HepG2 (cell line): ENCODE measurements around the gene MRPS7. TPM values are rescaled to one million over a fixed set of nuclear protein-coding genes. Genes with fewer than 3 reads are reported as not detected.

Experiments
- ARID2 ChIP-seq: sonication (generic); formaldehyde crosslinking; IDR thresholded peaks from 2 replicates; pipeline ENCODE4 v1.8.1; 2022; ENCODE audit warnings: mild to moderate bottlenecking, missing genetic modification reagents, borderline replicate concordance
- ARNTL ChIP-seq: sonication (generic); formaldehyde crosslinking; IDR thresholded peaks from 2 replicates; pipeline ENCODE4 v1.4.0; 2020; ENCODE audit warnings: mild to moderate bottlenecking, missing genetic modification reagents
- BRCA1 ChIP-seq: sonication (generic); formaldehyde crosslinking; IDR thresholded peaks from 2 replicates; pipeline ENCODE4 v1.4.0; 2020; ENCODE audit warnings: missing genetic modification reagents
- DPF2 ChIP-seq: sonication (generic); formaldehyde crosslinking; IDR thresholded peaks from 2 replicates; pipeline ENCODE4 v1.4.0; 2020; ENCODE audit warnings: mild to moderate bottlenecking, low read depth, missing genetic modification reagents, borderline replicate concordance
- FOXO1 ChIP-seq: sonication (generic); formaldehyde crosslinking; IDR thresholded peaks from 2 replicates; pipeline ENCODE4 v1.4.0; 2020; ENCODE audit warnings: missing genetic modification reagents
- GATAD1 ChIP-seq: IDR thresholded peaks from 2 replicates; pipeline ENCODE4 v1.6.1; 2016; ENCODE audit warnings: missing genetic modification reagents, missing compliant biosample characterization
- HNRNPL ChIP-seq: fragments of 200-400 bp; formaldehyde crosslinking; IDR thresholded peaks from 2 replicates; pipeline ENCODE4 v1.6.1; 2017; ENCODE audit warnings: mild to moderate bottlenecking, low read depth, low read length
- MIER2 ChIP-seq: IDR thresholded peaks from 2 replicates; pipeline ENCODE4 v1.6.1; 2016; ENCODE audit warnings: missing biosample characterization, missing genetic modification reagents
- NFATC3 ChIP-seq: sonication (generic); formaldehyde crosslinking; IDR thresholded peaks from 2 replicates; pipeline ENCODE4 v1.5.1; 2020; ENCODE audit warnings: mild to moderate bottlenecking, missing genetic modification reagents
- NRL ChIP-seq: sonication (generic); formaldehyde crosslinking; IDR thresholded peaks from 2 replicates; pipeline ENCODE4 v1.5.0; 2020; ENCODE audit warnings: missing genetic modification reagents, mild to moderate bottlenecking, moderate library complexity, borderline replicate concordance
- PHF20 ChIP-seq: sonication (generic); formaldehyde crosslinking; IDR thresholded peaks from 2 replicates; pipeline ENCODE4 v1.5.0; 2020; ENCODE audit warnings: mild to moderate bottlenecking, missing genetic modification reagents
- SAP130 ChIP-seq: IDR thresholded peaks from 2 replicates; pipeline ENCODE4 v1.6.1; 2016; ENCODE audit warnings: low read depth
- SKI ChIP-seq: fragments of 450-650 bp; IDR thresholded peaks from one replicate; pipeline ENCODE4 v1.6.1; 2018; ENCODE audit warnings: mild to moderate bottlenecking; ENCODE audit not compliant: partially characterized antibody
- SRY ChIP-seq: sonication (generic); formaldehyde crosslinking; IDR thresholded peaks from 2 replicates; pipeline ENCODE4 v1.8.0; 2022; ENCODE audit warnings: mild to moderate bottlenecking, missing genetic modification reagents
- U2AF1 ChIP-seq: fragments of 200-400 bp; formaldehyde crosslinking; optimal IDR thresholded peaks from 2 replicates; pipeline ENCODE3; 2017; ENCODE audit warnings: mild to moderate bottlenecking, low read depth, low read length
- ZBTB2 ChIP-seq: sonication (generic); formaldehyde crosslinking; IDR thresholded peaks from 2 replicates; pipeline ENCODE4 v1.8.0; 2022; ENCODE audit warnings: low read depth, missing genetic modification reagents
- ZBTB42 ChIP-seq: sonication (generic); formaldehyde crosslinking; IDR thresholded peaks from 2 replicates; pipeline ENCODE4 v1.5.0; 2020; ENCODE audit warnings: mild to moderate bottlenecking, missing genetic modification reagents
- ZBTB46 ChIP-seq: sonication (generic); formaldehyde crosslinking; IDR thresholded peaks from 2 replicates; pipeline ENCODE4 v1.4.0; 2020; ENCODE audit warnings: mild to moderate bottlenecking, missing genetic modification reagents, borderline replicate concordance
- ZKSCAN5 ChIP-seq: sonication (generic); formaldehyde crosslinking; IDR thresholded peaks from 2 replicates; pipeline ENCODE4 v1.5.1; 2020; ENCODE audit warnings: mild to moderate bottlenecking, missing genetic modification reagents
- ZNF451 ChIP-seq: sonication (generic); formaldehyde crosslinking; IDR thresholded peaks from 2 replicates; pipeline ENCODE4 v1.5.0; 2020; ENCODE audit warnings: mild to moderate bottlenecking, missing genetic modification reagents
- ZNF597 ChIP-seq: sonication (generic); formaldehyde crosslinking; IDR thresholded peaks from 2 replicates; pipeline ENCODE4 v1.5.0; 2020; ENCODE audit warnings: missing genetic modification reagents
- ZNF672 ChIP-seq: sonication (generic); formaldehyde crosslinking; IDR thresholded peaks from 2 replicates; pipeline ENCODE4 v1.8.1; 2022; ENCODE audit warnings: missing genetic modification reagents
- ZNF766 ChIP-seq: sonication (generic); formaldehyde crosslinking; IDR thresholded peaks from 2 replicates; pipeline ENCODE4 v1.5.0; 2020; ENCODE audit warnings: missing genetic modification reagents, borderline replicate concordance
- polyA plus RNA-seq, 8 experiments: library from polyadenylated mRNA; depleted of rRNA in 3 of 8; stranded (reverse) in 7 of 8; unstranded in 1 of 8; fragments of >200 nt; fragmentation: Illumina TruSeq in 4 of 8; extraction: Trizol in 4 of 8; gene quantifications; 2 replicates each; pipeline versions ENCODE4 v1.2.1 to v1.2.3, GENCODE V29; 2011 to 2016; ENCODE audit warnings: low read depth in 4 of 8, missing spikeins in 1 of 8, mixed read lengths in 1 of 8; ENCODE audit not compliant: insufficient read depth in 1 of 8
- total RNA-seq, 5 experiments: library from RNA; depleted of rRNA; stranded (reverse); fragments of >200 nt; fragmentation: Illumina TruSeq; extraction: Trizol; gene quantifications; 2 replicates each; pipeline ENCODE4 v1.2.3, GENCODE V29; 2016; ENCODE audit warnings: low read depth in 1 of 5
- TF ChIP-seq, protein P1 (sequence below): sonication (generic); formaldehyde crosslinking; IDR thresholded peaks from 2 replicates; pipeline ENCODE4 v1.8.0; 2022; ENCODE audit warnings: mild to moderate bottlenecking, missing genetic modification reagents; ENCODE audit not compliant: insufficient replicate concordance

Gene MRPS7
- total and polyA plus RNA-seq, 2 of the 13 experiments (the other 11 are each of a cell fraction or from before 2014, with no cell fraction given): 97.0 to 162 TPM

DNA sequence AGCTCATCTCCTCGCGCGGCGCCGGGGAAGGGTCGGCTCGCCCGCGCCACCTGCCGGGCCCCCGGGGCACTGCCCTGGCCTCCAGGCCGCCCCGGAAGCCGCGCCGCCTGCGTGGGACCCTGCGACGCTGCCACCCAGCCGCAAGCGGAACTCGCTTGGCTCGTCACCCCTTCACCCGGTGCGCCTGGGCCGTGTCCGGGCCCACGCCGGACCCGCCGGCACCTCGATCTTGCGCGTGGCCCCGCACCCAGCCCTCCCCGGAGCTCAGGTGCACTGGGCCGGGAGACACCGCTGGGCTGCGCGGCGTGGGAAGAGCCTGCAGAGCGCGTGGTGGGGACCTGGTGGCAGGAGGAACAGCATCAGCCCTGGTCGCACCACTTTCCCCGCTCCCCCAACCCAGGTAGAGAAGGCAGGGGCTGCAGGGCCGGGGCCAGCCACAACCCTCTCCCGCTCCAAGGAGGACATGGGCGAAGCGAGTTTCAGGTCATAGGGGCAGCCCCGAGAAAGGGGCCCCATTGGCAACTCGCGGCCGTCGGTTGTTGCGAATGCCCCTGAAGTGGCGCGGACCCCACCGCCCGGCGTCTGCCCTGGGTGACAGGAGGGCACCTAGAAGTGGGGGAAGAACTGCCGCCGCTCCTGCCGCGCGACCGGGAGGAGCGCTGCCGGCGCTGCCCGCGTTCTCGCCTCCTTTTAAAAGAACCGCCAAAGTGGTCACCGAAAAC lies 9.7 kb downstream of the MRPS7 start (continued):
- TF ChIP-seq SAP130 (CRISPR knock-in tag) (peak; percentile 87), MIER2 (CRISPR knock-in tag) (0 out of 2 replicates have a peak, but pooled peaks have one; percentile 20), ZNF451 (CRISPR knock-in tag) (peak; percentile 87; the same call in 1 of the 2 replicates), GATAD1 (CRISPR knock-in tag) (0 out of 2 replicates have a peak, but pooled peaks have one; percentile 54), ZBTB46 (CRISPR knock-in tag) (0 out of 2 replicates have a peak, but pooled peaks have one; percentile 33), ARID2 (0 out of 2 replicates have a peak, but pooled peaks have one; percentile 62), ZBTB42 (CRISPR knock-in tag) (peak; percentile 78; the same call in 1 of the 2 replicates), PHF20 (CRISPR knock-in tag) (peak; percentile 82), DPF2 (no peak), SKI (peak; percentile 80), ZNF766 (CRISPR knock-in tag) (peak; percentile 65; the same call in 1 of the 2 replicates), ZBTB2 (CRISPR knock-in tag) (peak; percentile 66; the same call in 1 of the 2 replicates), ZKSCAN5 (no peak), NRL (CRISPR knock-in tag) (0 out of 2 replicates have a peak, but pooled peaks have one; percentile 42), FOXO1 (CRISPR knock-in tag) (peak; percentile 17; the same call in 1 of the 2 replicates), ZNF672 (peak; percentile 76; the same call in 1 of the 2 replicates), HNRNPL (0 out of 2 replicates have a peak, but pooled peaks have one; percentile 48), ARNTL (peak; percentile 64; the same call in 1 of the 2 replicates), U2AF1 (peak; percentile 9), NFATC3 (0 out of 2 replicates have a peak, but pooled peaks have one; percentile 80), SRY (CRISPR knock-in tag) (peak; percentile 50; the same call in 1 of the 2 replicates), BRCA1 (CRISPR knock-in tag) (peak; percentile 81; the same call in 1 of the 2 replicates), ZNF597 (no peak)
- TF ChIP-seq, protein P1, sequence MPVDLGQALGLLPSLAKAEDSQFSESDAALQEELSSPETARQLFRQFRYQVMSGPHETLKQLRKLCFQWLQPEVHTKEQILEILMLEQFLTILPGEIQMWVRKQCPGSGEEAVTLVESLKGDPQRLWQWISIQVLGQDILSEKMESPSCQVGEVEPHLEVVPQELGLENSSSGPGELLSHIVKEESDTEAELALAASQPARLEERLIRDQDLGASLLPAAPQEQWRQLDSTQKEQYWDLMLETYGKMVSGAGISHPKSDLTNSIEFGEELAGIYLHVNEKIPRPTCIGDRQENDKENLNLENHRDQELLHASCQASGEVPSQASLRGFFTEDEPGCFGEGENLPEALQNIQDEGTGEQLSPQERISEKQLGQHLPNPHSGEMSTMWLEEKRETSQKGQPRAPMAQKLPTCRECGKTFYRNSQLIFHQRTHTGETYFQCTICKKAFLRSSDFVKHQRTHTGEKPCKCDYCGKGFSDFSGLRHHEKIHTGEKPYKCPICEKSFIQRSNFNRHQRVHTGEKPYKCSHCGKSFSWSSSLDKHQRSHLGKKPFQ (CRISPR knock-in tag): peak; percentile 11
